Activated CD4-positive, alpha-beta memory T cell treated with anti-CD3 and anti-CD28 coated beads for 36 hours (primary cell): ENCODE measurements around the gene MEIOC. TPM values are rescaled to one million over a fixed set of nuclear protein-coding genes. Genes with fewer than 3 reads are reported as not detected.
"Not testable (repeated sequence)": the region's sequence is repeated elsewhere in the genome, so short reads cannot be mapped to it uniquely, and the experiment has no call there.

ENCODE experiments used
- CTCF ChIA-PET: fragments of 350-600 bp; sonication (Branson Sonifier 250); formaldehyde crosslinking; loops from one replicate; lab custom pipeline; 2021; ENCODE audit warnings: antibody characterized with exemption, inconsistent platforms; lab: Charles Lee
- POLR2A ChIA-PET: fragments of 350-600 bp; sonication (Branson Sonifier 250); formaldehyde crosslinking; loops from one replicate; lab custom pipeline; 2021; ENCODE audit warnings: antibody characterized with exemption; lab: Charles Lee
- DNase-seq: peaks from one replicate; pipeline ENCODE4 v3.0.0-alpha.2; 2020
- H3K27ac Mint-ChIP-seq: one replicate; pipeline ENCODE4 v1.8.0; 2021; ENCODE audit warnings: mixed read lengths
- H3K27me3 Mint-ChIP-seq: one replicate; pipeline ENCODE4 v1.8.0; 2021; ENCODE audit warnings: mixed read lengths
- H3K36me3 Mint-ChIP-seq: one replicate; pipeline ENCODE4 v1.8.0; 2021; ENCODE audit warnings: mixed read lengths
- H3K4me1 Mint-ChIP-seq: one replicate; pipeline ENCODE4 v1.8.0; 2021; ENCODE audit warnings: low read depth, mixed read lengths
- H3K4me3 Mint-ChIP-seq: one replicate; pipeline ENCODE4 v1.8.0; 2021; ENCODE audit warnings: mild to moderate bottlenecking, mixed read lengths
- H3K9me3 Mint-ChIP-seq: one replicate; pipeline ENCODE4 v1.8.0; 2021; ENCODE audit warnings: mixed read lengths
- intact Hi-C: fragments of 100-400 bp; cut with micrococcal nuclease; formaldehyde crosslinking; loops from one replicate; pipeline ENCODE4 v1.15.1; 2023
- total RNA-seq, 2 experiments: library from RNA; stranded (reverse); gene quantifications; one replicate each; pipeline ENCODE4 v1.2.3, GENCODE V29; 2021

Gene MEIOC
- total RNA-seq, 2 experiments from 2014 or later, result 0.33 to 0.46 TPM

DNA sequence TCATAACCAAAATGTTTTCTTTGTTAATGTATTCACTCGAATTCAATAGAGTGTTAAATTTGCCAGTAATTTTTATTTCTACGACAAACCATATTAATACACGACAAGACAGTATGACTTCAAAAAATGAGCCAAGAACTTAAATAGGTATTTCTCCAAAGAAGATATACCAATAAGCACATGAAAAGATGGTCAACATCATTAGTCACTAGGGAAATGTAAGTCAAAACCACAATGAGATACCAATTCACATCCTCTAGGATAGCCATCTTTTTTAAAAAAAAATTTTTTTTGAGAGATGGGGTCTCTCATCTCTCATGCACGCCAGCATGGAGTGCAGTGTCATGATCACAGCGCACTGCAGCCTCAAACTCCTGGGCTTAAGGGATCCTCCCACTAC is 5.0 kb upstream of the MEIOC start:
- H3K9me3 Mint-ChIP-seq, result no peaks in the 10 kb centered on the region
- no peaks in the 10 kb centered on the region for H3K36me3 Mint-ChIP-seq
- intact Hi-C loops, result no loop called here
- no peak overlapping the region for H3K27ac Mint-ChIP-seq
- ChIA-PET CTCF (no interaction called here), POLR2A (no interaction called here)
- no peak overlapping the region for H3K4me3 Mint-ChIP-seq
- DNase-seq, result no peak
- H3K4me1 Mint-ChIP-seq, result no peaks in the 10 kb centered on the region
- H3K27me3 Mint-ChIP-seq, result peaks cover 25% of the 10 kb centered on the region

DNA sequence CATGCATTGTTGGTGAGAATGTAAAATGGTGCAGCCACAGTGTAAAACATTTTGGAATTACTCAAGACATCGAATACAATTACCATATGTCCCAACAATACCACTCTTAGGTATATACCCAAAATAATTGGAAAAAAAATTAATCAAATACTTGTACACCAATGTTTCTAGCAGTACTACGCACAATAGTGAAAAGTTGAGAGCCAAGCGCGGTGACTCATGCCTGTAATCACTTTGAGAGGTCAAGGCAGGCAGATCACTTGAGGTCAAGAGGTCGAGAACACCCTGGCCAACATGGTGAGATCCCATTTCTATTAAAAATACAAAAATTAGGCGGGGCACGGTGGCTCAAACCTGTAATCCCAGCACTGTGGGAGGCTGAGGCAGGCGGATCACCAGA is 3.5 kb upstream of the MEIOC start:
- intact Hi-C loops, result no loop called here
- DNase-seq, result no peak
- H3K27me3 Mint-ChIP-seq, result peaks cover 26% of the 10 kb centered on the region
- peaks cover 4% of the 10 kb centered on the region for H3K4me1 Mint-ChIP-seq
- no peak overlapping the region for H3K27ac Mint-ChIP-seq
- POLR2A ChIA-PET, result no interaction called here
- H3K4me3 Mint-ChIP-seq, result no peak overlapping the region
- H3K9me3 Mint-ChIP-seq, result no peaks in the 10 kb centered on the region
- H3K36me3 Mint-ChIP-seq, result no peaks in the 10 kb centered on the region
- CTCF ChIA-PET, result interaction anchor here (0.6 kb wide), 1 partner anchor 114 kb away, joined by 3 read pairs; no protein-coding TSS in a partner anchor

DNA sequence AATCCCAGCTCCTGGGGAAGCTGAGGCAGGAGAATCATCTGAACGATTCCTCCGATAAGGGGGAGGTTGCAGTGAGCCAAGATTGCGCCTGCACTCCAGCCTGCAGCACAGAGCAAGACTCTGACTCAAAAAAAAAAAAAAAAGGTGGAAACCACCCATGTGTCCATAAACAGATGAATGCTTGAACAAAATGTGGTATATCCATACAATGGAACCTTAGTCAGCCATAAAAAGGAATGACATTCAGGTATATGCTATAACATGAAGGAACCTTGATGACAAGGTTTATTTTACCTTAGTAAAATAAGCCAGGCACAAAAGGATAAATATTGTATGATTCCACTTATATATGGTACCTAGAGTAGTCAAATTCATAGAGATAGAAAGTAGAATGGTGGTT is 2.9 kb upstream of the MEIOC start:
- H3K27me3 Mint-ChIP-seq, result peaks cover 24% of the 10 kb centered on the region
- no peaks in the 10 kb centered on the region for H3K9me3 Mint-ChIP-seq
- intact Hi-C loops, result no loop called here
- no peak overlapping the region for H3K27ac Mint-ChIP-seq
- ChIA-PET CTCF (no interaction called here), POLR2A (no interaction called here)
- DNase-seq, result no peak
- H3K4me3 Mint-ChIP-seq, result no peak overlapping the region
- H3K4me1 Mint-ChIP-seq, result peaks cover 4% of the 10 kb centered on the region
- no peaks in the 10 kb centered on the region for H3K36me3 Mint-ChIP-seq

DNA sequence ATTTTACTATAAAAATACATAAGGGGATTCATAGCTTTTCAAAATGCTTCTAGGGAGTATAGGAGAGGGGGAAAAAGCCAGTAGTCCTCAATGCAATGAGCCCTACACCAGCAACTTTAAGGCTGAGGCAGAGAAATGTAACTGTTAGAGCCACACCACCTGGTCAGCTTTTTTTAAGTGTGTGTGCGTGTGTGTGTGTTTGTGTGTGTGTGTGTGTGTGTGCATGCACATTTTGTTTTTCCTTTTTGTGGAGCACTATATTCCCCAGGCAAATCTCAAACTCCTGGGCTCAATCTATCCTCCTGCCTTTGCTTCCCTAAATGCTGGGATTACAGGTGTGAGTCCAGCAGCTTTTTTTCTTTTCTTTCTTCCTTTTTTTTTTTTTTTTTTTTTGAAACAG is 2.3 kb upstream of the MEIOC start:
- intact Hi-C loops, result no loop called here
- Mint-ChIP-seq H3K27ac (no peak overlapping the region), H3K27me3 (peaks cover 24% of the 10 kb centered on the region), H3K4me3 (no peak overlapping the region), H3K36me3 (no peaks in the 10 kb centered on the region), H3K9me3 (no peaks in the 10 kb centered on the region), H3K4me1 (peaks cover 4% of the 10 kb centered on the region)
- POLR2A ChIA-PET, result no interaction called here
- DNase-seq, result no peak
- CTCF ChIA-PET, result no interaction called here

DNA sequence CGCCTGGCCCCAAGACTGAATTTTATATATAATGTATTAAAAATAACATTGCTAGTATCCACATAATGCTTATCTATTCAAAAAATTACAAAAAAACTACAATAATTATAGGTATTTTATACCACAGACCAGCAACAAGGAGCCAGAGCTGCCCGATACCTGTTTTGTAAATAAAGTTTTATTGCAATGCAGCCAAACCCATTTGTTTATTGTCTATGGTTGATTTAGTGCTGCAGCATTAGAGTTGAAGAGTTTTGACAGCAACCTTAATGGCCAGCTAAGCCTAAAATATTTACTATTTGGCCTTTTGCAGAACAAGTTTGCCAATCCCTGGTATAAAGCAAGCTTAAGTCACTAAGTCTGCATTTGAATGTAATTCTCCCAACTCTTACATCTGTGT is 5.6 kb downstream of the MEIOC start:
- ChIA-PET CTCF (no interaction called here), POLR2A (no interaction called here)
- Mint-ChIP-seq H3K27me3 (peaks cover 8% of the 10 kb centered on the region), H3K4me1 (peaks cover 3% of the 10 kb centered on the region), H3K27ac (no peak overlapping the region), H3K36me3 (no peaks in the 10 kb centered on the region), H3K9me3 (no peaks in the 10 kb centered on the region), H3K4me3 (no peak overlapping the region)
- no peak for DNase-seq
- intact Hi-C loops, result no loop called here

DNA sequence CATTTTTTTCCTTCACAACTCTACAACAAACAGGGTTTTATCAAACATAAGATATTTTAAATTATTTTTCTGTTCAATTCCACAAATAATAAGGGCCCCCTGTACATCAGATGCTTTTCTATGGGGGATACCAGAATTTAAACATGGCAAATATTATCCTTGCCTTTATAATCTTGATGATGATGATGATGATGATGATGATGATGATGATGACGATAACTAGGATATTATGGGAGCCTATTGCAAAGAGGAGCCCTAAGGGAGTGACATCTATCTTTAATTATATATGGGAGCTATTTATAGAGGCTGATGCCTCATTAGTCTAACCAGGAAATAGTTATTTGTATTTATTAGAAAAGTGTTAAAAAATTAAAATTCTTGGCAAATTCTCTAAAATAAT is 6.8 kb downstream of the MEIOC start:
- CTCF ChIA-PET, result no interaction called here
- POLR2A ChIA-PET, result no interaction called here
- H3K4me1 Mint-ChIP-seq, result no peaks in the 10 kb centered on the region
- intact Hi-C loops, result no loop called here
- DNase-seq, result no peak
- H3K27me3 Mint-ChIP-seq, result peaks cover 2% of the 10 kb centered on the region
- no peaks in the 10 kb centered on the region for H3K36me3 Mint-ChIP-seq
- H3K4me3 Mint-ChIP-seq, result no peak overlapping the region
- H3K27ac Mint-ChIP-seq, result no peak overlapping the region
- H3K9me3 Mint-ChIP-seq, result no peaks in the 10 kb centered on the region

DNA sequence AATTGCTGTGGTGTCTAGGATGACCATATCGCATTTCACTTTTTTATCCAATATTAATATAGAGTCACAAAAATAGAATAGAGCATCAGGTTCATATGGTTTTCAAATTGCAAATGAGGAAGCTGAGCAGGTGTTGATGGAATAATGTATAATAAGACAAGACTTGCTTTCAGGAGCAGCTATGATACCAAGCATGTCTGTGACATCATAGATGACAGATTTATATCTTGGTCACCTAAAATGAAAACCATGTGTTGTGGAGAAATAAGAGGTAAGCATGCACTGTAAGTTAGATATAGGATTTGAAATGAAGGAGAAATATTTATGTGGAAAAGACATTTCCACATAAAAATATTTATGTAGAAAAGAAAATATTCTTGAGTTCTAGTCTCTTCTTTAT is 8.6 kb downstream of the MEIOC start:
- intact Hi-C loops, result no loop called here
- no peak for DNase-seq
- H3K9me3 Mint-ChIP-seq, result no peaks in the 10 kb centered on the region
- ChIA-PET CTCF (no interaction called here), POLR2A (no interaction called here)
- no peak overlapping the region for H3K4me3 Mint-ChIP-seq
- no peaks in the 10 kb centered on the region for H3K36me3 Mint-ChIP-seq
- H3K27me3 Mint-ChIP-seq, result peaks cover 2% of the 10 kb centered on the region
- H3K27ac Mint-ChIP-seq, result no peak overlapping the region
- no peaks in the 10 kb centered on the region for H3K4me1 Mint-ChIP-seq

DNA sequence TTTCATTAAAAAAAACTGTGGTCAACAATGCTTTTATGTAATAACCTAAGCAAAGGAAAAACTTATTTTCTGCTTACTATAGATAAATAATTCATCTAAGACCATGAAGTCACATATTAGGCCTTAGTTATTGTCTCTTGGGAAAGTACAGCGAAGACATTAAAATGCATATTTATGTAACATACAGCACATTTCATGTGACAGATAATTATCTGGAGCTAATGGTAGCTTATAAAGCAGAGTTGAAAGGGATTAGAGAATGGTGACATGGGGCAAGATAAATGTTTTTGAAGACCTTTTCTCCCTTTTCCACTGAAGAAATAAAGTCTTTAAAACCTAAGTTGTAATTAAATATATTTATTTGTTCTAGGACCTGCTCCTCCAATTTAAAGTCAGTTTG is 9.7 kb downstream of the MEIOC start:
- intact Hi-C loops, result no loop called here
- Mint-ChIP-seq H3K27me3 (peaks cover 2% of the 10 kb centered on the region), H3K4me1 (no peaks in the 10 kb centered on the region), H3K4me3 (no peak overlapping the region), H3K36me3 (no peaks in the 10 kb centered on the region), H3K27ac (no peak overlapping the region), H3K9me3 (no peaks in the 10 kb centered on the region)
- DNase-seq, result no peak
- ChIA-PET POLR2A (no interaction called here), CTCF (no interaction called here)

DNA sequence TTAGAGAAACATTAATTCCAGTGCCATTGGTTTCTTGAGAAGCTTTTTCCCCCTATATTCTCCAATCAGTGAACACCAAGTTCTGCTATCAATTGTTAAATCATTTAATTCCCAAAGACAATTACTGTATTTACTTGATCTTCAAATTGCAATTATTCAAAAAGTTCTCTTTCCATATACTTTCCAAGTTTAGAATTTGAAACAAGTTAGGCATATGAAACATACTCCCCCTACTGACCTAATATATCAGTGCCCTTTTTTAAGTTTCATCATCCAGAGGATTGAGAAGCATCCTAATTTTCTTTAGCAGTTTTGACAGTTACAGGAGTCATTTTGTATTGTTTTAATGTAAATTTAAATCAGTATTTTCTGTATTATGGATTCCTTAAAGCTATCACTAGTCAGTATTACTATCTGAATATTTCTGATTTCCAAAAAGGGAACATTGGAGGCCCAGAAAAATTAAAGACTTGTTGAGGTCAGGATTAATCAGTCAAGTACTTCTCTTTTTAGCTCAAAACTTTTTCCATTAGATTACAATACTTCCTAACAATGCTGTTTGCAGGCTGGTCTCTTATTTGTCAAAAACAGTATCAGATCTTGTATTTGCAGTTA is 16.3 kb downstream of the MEIOC start:
- no peak for DNase-seq
- POLR2A ChIA-PET, result no interaction called here
- CTCF ChIA-PET, result interaction anchor here (0.7 to 1.6 kb wide), 6 partner anchors 16 to 958 kb away, joined by 3 to 5 read pairs (median 4); partner anchors contain the start of gene DBF4B
- intact Hi-C loops, result no loop called here
- no peak overlapping the region for H3K27ac Mint-ChIP-seq
- H3K4me3 Mint-ChIP-seq, result no peak overlapping the region
- peaks cover 3% of the 10 kb centered on the region for H3K36me3 Mint-ChIP-seq
- no peaks in the 10 kb centered on the region for H3K4me1 Mint-ChIP-seq
- no peaks in the 10 kb centered on the region for H3K9me3 Mint-ChIP-seq
- H3K27me3 Mint-ChIP-seq, result no peaks in the 10 kb centered on the region

DNA sequence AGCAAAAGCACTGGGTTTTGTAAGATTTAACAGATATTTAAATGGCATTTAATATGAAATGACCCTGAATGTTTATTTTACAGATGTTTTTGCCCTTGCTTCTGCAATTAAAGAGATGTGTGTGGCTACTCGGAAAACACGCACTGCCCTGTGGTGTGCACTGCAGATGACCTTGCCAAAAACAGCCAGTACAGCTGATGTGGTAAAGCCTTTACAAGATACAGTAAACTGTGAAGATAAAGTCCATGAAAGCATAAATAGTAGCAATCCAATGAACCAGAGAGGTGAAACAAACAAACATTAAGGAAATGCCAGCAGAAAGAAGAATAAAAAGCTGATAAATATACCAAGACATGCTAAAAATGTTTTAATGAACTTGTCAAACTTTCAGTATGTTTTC is 17.6 kb downstream of the MEIOC start:
- Mint-ChIP-seq H3K4me1 (no peaks in the 10 kb centered on the region), H3K27ac (no peak overlapping the region), H3K4me3 (no peak overlapping the region), H3K27me3 (no peaks in the 10 kb centered on the region), H3K9me3 (no peaks in the 10 kb centered on the region), H3K36me3 (peaks cover 8% of the 10 kb centered on the region)
- ChIA-PET POLR2A (no interaction called here), CTCF (interaction anchor here (0.9 kb wide), 1 partner anchor 140 kb away, joined by 4 read pairs; no protein-coding TSS in a partner anchor)
- DNase-seq, result no peak
- intact Hi-C loops, result no loop called here

DNA sequence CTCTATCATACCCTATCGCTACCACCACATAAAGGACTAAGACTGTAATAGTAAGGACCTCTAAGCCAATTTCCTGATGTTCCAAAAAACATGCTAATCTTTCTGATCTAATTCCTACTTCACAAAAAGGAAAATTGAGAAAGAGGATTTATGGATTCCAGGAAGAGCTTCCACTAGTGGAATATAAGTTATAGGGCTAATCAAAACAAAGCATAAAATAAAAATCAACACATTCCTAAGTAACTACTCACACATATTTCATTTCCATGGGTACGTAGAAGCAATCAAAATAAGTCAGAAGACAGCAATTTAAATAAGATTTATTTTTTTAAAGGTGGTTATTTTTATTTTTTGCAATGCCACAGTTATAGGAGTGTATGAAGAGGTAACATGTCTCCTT is 20.9 kb downstream of the MEIOC start:
- no peaks in the 10 kb centered on the region for H3K4me1 Mint-ChIP-seq
- intact Hi-C loops, result no loop called here
- no peaks in the 10 kb centered on the region for H3K9me3 Mint-ChIP-seq
- ChIA-PET POLR2A (no interaction called here), CTCF (no interaction called here)
- no peak overlapping the region for H3K27ac Mint-ChIP-seq
- H3K27me3 Mint-ChIP-seq, result no peaks in the 10 kb centered on the region
- H3K4me3 Mint-ChIP-seq, result no peak overlapping the region
- peaks cover 17% of the 10 kb centered on the region for H3K36me3 Mint-ChIP-seq
- no peak for DNase-seq

DNA sequence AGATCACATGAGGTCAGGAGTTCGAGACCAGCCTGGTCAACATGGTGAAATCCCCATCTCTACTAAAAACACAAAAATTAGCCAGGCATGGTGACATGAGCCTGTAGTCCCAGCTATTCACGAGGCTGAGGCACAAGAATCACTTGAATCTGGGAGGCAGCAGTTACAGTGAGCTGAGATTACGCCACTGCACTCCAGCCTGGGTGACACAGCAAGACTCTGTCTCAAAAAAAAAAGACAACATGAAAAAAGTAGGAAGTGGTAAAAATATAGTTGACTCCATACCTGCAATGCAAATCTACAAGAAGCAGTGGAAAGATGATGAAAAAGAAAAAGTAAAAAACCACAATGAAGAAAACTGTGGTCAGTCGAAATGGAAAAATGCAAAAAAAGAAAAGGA is 27.0 kb downstream of the MEIOC start:
- intact Hi-C loops, H3K4me3 Mint-ChIP-seq, H3K27me3 Mint-ChIP-seq, H3K9me3 Mint-ChIP-seq, POLR2A ChIA-PET, DNase-seq: not testable (repeated sequence)
- CTCF ChIA-PET, result interaction anchor here (1.3 kb wide), 1 partner anchor 149 kb away, joined by 3 read pairs; no protein-coding TSS in a partner anchor
- peaks cover 13% of the 10 kb centered on the region for H3K4me1 Mint-ChIP-seq
- H3K36me3 Mint-ChIP-seq, result peaks cover 22% of the 10 kb centered on the region
- H3K27ac Mint-ChIP-seq, result peak overlapping the region; percentile 49

DNA sequence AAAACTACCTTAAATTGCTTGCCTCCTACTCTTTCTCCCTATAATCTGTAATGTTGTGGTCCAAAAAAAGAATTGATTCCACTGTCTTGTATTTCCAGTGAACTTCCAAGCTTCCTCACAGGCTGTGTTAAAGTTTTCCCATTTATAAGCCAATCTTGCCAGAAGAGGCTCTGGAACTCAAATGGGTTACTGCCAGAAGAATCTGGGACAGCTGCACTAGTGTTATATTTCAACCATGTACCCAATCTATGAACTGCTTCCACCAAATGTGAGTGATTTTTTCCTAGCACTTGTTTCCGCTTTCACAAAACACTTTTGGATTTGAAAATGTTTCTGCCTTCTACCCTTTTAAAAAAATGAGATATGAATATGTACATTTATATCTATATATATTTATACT is 31.5 kb downstream of the MEIOC start:
- no peaks in the 10 kb centered on the region for H3K27me3 Mint-ChIP-seq
- no peak overlapping the region for H3K27ac Mint-ChIP-seq
- peaks cover 13% of the 10 kb centered on the region for H3K36me3 Mint-ChIP-seq
- ChIA-PET CTCF (no interaction called here), POLR2A (interaction anchor here (0.6 kb wide), 1 partner anchor 299 kb away, joined by 3 read pairs; no protein-coding TSS in a partner anchor)
- intact Hi-C loops, result no loop called here
- H3K9me3 Mint-ChIP-seq, result no peaks in the 10 kb centered on the region
- no peak overlapping the region for H3K4me3 Mint-ChIP-seq
- DNase-seq, result no peak
- H3K4me1 Mint-ChIP-seq, result peaks cover 33% of the 10 kb centered on the region
